Neuron (in vitro differentiated cells): ENCODE results near the gene CHST1.

ENCODE experiments used
- H2AFZ ChIP-seq: one replicate; pipeline ENCODE4 v1.6.1; 2013; ENCODE audit warnings: low read depth, mild to moderate bottlenecking, inconsistent platforms, low read length, moderate library complexity
- H3K27me3 ChIP-seq: one replicate; pipeline ENCODE4 v1.6.1; 2013; ENCODE audit warnings: low read length; ENCODE audit not compliant: insufficient read depth
- H3K36me3 ChIP-seq: one replicate; pipeline ENCODE4 v1.6.1; 2013; ENCODE audit warnings: low read length; ENCODE audit not compliant: insufficient read depth
- H3K4me1 ChIP-seq: one replicate; pipeline ENCODE4 v1.6.1; 2013; ENCODE audit warnings: low read length; ENCODE audit not compliant: insufficient read depth
- H3K4me3 ChIP-seq: 2 replicates; pipeline ENCODE4 v1.5.1; 2013; ENCODE audit warnings: mild to moderate bottlenecking, low read length, moderate library complexity
- H3K9me3 ChIP-seq: one replicate; pipeline ENCODE4 v1.6.1; 2013; ENCODE audit warnings: low read length

The CHST1 gene

DNA sequence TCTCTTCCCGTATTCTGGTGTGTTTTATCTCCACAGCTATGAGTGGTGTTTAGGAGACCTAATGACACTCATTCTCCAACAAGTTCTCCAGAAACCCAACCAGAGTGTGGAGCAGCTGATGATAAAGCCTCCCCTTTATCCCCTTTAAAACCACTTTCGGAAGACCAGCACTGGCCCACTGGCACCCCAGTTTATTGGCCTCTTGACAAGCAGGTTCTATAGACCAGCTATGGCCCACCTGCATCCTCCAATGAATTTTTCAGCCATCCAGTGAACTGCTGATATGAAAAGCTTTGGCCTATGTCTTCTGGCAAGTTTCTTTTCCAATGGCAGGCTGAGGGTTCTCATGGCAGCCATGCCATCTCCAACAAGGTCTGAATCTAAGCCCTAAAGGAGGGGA, 27.4 kb downstream of the CHST1 start:
- no peaks in the 10 kb centered on the region for H3K27me3 ChIP-seq
- no peaks in the 10 kb centered on the region for H3K9me3 ChIP-seq
- no peak overlapping the region for H2AFZ ChIP-seq
- no peaks in the 10 kb centered on the region for H3K4me1 ChIP-seq
- no peak overlapping the region for H3K4me3 ChIP-seq
- no peaks in the 10 kb centered on the region for H3K36me3 ChIP-seq

DNA sequence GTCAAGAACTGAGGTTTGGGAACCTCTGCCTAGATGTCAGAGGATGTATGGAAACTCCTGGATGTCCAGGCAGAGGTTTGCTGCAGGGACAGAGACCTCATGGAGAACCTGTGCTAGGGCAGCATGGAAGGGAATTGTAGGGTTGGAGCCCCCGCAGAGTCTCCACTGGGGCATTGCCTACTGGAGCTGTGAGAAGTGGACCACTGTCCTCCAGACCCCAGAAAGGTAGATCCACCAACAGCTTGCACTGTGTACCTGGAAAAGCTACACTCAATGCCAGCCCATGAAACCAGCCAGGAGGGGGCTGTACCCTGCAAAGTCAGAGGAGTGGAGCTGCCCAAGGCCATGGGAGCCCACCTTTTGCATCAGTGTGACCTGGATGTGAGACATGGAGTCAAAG, 29.5 kb downstream of the CHST1 start:
- H3K4me3 ChIP-seq = no peak overlapping the region
- no peaks in the 10 kb centered on the region for H3K9me3 ChIP-seq
- no peaks in the 10 kb centered on the region for H3K4me1 ChIP-seq
- H2AFZ ChIP-seq = no peak overlapping the region
- H3K36me3 ChIP-seq = no peaks in the 10 kb centered on the region
- no peaks in the 10 kb centered on the region for H3K27me3 ChIP-seq

DNA sequence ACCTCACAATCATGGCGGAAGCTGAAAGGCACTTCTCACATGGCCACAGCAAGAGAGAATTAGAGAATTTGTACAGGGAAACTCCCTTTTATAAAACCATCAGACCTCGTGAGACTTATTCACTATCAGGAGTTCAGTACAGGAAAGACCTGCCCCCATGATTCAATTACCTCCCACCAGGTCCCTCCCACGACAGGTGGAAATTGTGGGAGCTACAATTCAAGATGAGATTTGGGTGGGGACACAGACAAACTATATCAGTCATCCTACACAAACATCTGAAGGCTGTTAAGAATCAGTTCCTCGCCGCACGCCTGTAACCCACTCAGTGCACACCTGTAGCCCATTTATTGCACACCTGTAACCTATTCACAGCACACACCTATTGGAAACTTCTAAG, 39.8 kb downstream of the CHST1 start:
- no peak overlapping the region for H2AFZ ChIP-seq
- H3K4me3 ChIP-seq = no peak overlapping the region
- H3K9me3 ChIP-seq = no peaks in the 10 kb centered on the region
- H3K36me3 ChIP-seq = no peaks in the 10 kb centered on the region
- no peaks in the 10 kb centered on the region for H3K4me1 ChIP-seq
- H3K27me3 ChIP-seq = no peaks in the 10 kb centered on the region

DNA sequence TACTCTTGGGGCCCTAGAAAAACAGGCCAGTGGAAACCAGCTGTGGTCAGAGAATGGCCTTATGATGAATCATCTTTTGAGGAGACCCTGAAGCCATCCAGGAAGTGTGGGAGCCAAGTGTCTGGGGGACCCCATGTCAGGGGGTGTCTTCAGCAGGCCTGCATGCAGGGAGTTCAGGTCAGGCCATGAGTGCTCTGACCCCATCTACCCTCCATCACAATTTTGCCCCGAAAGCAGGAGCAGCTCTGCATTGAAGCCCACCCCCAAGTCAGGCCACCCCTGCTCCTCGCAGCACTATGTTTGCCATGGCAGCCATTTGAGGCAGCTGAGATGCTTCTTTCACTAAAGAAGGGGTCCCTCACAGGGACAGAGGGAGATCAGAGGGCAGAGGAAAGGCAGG, 41.3 kb downstream of the CHST1 start:
- Histone ChIP-seq H3K4me1 (no peaks in the 10 kb centered on the region), H3K27me3 (no peaks in the 10 kb centered on the region), H3K4me3 (no peak overlapping the region), H2AFZ (no peak overlapping the region), H3K9me3 (no peaks in the 10 kb centered on the region), H3K36me3 (no peaks in the 10 kb centered on the region)

DNA sequence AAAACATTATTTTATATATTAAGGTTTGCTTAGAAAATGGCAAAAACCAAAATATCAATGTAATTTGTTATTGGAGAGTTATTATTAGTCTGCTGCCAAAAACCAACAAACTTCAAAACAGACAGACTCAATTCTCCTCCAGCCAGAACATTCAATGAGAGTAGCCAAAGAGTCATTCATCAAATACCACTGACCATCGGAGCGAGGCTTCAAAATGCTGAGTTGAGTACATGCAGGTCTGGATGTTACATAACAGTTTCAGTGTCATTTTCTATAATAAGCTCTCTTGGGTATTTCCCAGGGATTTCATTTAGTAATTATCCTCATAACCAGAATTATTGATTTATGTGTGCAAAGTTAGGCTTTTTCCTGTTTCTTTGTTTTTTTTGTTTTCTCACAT, 42.6 kb downstream of the CHST1 start:
- H3K27me3 ChIP-seq = no peaks in the 10 kb centered on the region
- H3K36me3 ChIP-seq = no peaks in the 10 kb centered on the region

DNA sequence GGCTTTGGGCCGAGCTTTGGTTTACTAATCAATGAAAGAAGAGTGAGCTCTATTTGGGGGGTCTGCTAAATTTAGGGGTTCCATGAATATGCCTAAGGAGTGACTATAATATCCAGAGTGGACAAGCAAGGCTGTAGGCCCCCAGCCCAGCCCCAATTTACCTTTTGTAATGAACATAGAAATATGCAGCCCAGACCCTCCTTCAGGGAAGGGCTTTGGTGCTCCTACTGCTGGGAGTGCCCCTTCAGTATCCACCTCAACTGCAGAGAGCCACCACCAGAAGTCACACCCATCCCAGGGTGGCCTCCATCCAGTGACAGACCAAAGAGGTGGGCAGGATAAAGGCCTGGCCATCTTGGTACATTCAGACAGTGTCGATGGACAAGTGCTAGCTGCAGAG, 43.1 kb downstream of the CHST1 start:
- Histone ChIP-seq H3K9me3 (no peaks in the 10 kb centered on the region), H2AFZ (no peak overlapping the region), H3K36me3 (no peaks in the 10 kb centered on the region), H3K27me3 (no peaks in the 10 kb centered on the region), H3K4me3 (no peak overlapping the region), H3K4me1 (no peaks in the 10 kb centered on the region)

More for the DNA sequence above, 42.6 kb downstream of the CHST1 start:
- Histone ChIP-seq H3K4me1 (no peaks in the 10 kb centered on the region), H2AFZ (no peak overlapping the region), H3K9me3 (no peaks in the 10 kb centered on the region), H3K4me3 (no peak overlapping the region)

DNA sequence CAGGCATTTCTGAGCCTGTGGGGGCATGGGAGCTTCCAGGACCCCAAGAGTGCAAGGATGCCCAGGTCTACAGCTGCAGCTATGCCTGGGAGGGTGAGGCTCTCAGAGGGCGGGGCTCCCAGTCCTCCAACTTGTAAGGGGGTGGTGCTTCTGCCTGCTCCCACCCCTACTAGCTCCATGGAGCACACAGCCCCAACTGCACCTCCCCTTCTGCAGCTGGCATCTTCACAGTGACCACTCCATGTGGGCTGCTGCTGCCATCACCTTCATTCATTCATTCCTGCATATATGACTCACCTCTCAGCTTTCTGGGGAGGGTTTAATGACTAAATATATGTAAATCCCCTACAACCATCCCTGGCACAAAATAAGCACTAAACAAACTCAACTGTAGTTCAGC, 43.8 kb downstream of the CHST1 start:
- no peaks in the 10 kb centered on the region for H3K27me3 ChIP-seq
- no peak overlapping the region for H3K4me3 ChIP-seq
- no peaks in the 10 kb centered on the region for H3K36me3 ChIP-seq
- H2AFZ ChIP-seq = no peak overlapping the region
- no peaks in the 10 kb centered on the region for H3K9me3 ChIP-seq
- H3K4me1 ChIP-seq = no peaks in the 10 kb centered on the region

DNA sequence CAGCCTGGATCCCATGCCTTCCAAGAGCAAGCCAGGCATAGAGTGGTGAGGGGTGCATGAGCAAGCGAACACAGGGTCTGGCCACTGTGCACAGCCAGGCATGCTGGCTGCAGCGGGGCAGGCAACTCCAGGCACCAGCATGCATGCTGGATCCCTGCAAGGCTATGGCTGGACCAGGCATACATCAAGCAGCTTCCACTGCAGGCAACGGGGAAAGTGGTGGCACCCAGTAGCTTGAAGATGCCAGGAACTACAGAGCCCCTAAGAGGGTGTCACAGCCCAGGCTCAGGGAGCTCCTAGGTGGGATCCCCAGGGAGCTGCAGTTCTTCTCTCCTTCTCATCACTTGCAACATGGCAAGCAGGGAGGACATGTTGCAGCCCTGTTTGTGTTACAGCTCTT, 45.2 kb downstream of the CHST1 start:
- H3K4me3 ChIP-seq = no peak overlapping the region
- no peaks in the 10 kb centered on the region for H3K36me3 ChIP-seq
- H3K4me1 ChIP-seq = no peaks in the 10 kb centered on the region
- H3K9me3 ChIP-seq = no peaks in the 10 kb centered on the region
- no peaks in the 10 kb centered on the region for H3K27me3 ChIP-seq
- no peak overlapping the region for H2AFZ ChIP-seq

DNA sequence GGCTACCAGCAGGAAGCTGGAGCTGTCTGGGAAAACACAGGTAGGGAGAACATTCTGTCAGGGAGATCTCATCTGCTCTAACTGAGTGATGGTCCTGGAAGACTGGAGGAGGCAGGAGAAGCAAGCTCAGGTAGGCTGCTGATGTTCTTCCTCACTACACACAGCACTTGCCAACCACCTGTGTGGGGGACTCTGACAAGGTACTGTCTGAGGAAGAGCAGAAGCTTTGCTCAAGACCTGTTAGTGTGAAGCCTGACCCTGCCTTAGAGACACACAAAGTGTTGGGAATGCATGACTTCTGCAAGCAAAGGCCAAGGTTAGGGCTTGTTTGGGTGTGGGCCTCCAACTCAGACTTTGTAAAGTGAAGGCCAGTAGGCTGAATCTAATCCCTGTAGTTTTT, 46.5 kb downstream of the CHST1 start:
- Histone ChIP-seq H3K36me3 (no peaks in the 10 kb centered on the region), H3K27me3 (no peaks in the 10 kb centered on the region)

DNA sequence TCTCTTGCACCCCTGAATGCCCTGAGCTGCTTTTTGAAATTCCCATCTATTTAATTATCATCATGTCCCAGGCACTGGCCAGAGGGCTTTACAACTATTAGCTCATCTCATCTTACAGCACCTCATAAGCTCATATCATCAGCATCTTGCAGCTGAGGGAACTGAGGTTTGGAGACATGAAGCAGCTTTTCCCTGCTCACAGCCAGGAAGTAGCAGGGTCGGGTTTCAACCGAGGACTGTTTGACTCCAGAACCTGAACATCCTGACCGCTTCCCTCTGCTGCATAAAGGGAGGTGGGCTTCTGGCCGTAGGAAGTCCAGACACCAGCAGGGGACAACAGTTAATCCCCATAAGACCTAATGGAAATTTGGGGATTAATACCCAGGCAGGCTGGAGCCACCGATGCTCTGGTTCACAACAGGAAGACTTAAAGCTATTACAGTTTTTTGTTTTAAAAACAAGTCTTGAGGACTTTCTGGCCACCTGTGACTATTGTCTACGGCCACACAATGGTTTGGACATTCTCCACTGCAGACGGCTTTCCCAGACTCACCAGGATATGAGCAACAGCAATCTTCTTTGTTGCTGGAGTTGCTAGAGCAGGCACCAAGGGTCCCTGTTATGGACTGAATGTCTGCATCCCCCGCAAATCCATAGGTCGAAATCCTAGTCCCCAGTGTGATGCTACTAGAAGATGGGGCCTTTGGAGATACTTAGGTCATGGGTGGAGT, 47.4 kb downstream of the CHST1 start:
- no peak overlapping the region for H2AFZ ChIP-seq
- no peaks in the 10 kb centered on the region for H3K9me3 ChIP-seq
- no peaks in the 10 kb centered on the region for H3K36me3 ChIP-seq
- no peaks in the 10 kb centered on the region for H3K27me3 ChIP-seq
- no peak overlapping the region for H3K4me3 ChIP-seq
- no peaks in the 10 kb centered on the region for H3K4me1 ChIP-seq

More for the DNA sequence above, 46.5 kb downstream of the CHST1 start:
- no peaks in the 10 kb centered on the region for H3K4me1 ChIP-seq
- H2AFZ ChIP-seq = no peak overlapping the region
- H3K9me3 ChIP-seq = no peaks in the 10 kb centered on the region
- no peak overlapping the region for H3K4me3 ChIP-seq

DNA sequence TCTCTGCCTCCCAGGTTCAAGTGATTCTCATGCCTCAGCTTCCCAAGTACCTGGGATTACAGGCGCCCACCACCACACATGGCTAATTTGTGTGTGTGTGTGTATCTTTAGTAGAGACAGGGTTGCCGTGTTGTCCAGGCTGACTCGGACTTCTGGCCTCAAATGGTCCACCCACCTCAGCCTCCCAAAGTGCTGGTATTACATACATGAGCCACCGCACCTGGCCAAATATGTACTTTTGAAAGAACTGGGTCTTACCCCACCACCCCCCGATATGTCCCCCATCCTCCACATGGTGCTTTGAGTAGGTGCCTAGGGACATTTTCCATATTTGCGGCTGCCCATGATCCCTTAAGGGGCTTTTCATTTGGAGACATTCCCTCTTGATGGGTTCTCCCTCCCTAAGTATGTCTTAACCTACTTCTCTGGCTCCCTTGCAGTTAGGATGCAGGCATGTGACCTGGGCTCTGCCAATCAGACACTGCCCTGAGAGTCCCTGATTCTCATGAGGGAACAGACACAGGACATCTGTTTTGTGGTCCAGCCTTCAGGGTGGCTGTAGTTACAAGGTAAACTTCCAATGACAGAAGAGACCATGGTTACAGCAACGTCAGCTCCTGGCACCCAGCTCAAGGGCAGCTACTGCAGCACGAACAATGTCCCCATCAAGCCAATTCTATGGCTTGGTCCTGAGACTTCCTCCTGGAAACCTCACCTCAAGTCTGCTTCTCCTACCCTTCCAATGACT, 48.4 kb downstream of the CHST1 start:
- Histone ChIP-seq H2AFZ (no peak overlapping the region), H3K27me3 (no peaks in the 10 kb centered on the region), H3K36me3 (no peaks in the 10 kb centered on the region), H3K4me3 (no peak overlapping the region), H3K4me1 (no peaks in the 10 kb centered on the region), H3K9me3 (no peaks in the 10 kb centered on the region)

DNA sequence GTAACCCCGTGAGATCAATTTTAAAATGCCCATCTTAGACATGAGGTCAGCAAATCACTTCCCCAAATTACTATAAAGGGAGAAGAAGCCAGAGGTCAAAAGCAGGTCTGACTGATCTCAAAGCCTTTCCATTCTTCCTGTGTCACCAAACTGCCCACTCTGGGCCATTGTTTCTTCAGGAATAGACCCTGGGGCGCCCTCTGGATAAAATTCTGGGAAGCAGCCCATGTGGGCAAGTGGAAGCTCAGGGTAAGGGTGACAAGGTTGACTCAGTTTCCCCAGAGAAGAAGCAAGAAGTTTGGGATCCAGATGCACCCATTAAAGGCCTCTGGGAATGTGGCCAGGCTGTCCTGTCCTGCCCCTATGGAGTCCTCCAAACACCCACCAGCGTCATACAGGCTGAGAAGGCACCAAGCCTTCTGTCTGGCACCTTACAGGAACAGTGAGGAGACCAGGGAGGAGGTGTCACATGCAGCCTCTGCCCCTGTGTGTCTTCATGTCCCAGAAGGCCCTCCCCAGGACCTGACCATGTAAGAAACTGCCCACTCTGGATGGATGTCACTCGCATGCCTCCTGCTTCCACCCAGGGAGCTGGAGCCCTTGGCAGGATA, 50.1 kb downstream of the CHST1 start:
- H2AFZ ChIP-seq = no peak overlapping the region
- H3K36me3 ChIP-seq = no peaks in the 10 kb centered on the region
- H3K9me3 ChIP-seq = no peaks in the 10 kb centered on the region
- H3K4me1 ChIP-seq = no peaks in the 10 kb centered on the region
- H3K4me3 ChIP-seq = no peak overlapping the region
- no peaks in the 10 kb centered on the region for H3K27me3 ChIP-seq

DNA sequence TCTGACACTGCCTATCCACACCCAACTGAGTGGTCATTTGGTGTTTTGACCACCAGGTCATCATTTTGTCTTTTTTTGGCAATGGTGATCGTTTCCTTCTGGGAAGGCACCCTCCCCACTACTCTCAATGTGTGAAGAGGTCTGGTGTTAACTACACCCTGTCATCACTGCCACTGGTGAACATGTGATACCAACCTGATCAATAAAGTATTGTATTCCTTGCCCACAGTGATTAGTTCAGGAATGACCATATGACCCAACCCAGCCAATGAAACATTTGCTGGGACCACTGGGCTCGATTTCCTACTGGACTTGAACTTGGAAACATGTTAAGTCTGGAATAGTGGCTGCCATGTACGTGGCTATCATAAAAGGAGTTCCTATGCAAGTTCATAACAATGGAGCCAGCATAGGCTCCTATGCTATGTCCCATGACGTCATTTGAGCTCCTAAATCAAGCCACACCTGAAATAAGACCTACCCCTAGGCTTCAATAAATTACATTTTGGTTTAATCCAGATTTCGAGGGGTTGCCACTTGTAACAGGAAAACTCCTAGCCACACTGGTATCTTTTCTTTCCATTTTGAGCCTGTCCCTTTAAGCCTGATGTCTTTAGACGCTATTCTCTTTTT, 51.1 kb downstream of the CHST1 start:
- H3K27me3 ChIP-seq = no peaks in the 10 kb centered on the region
- H3K4me3 ChIP-seq = no peak overlapping the region
- H3K9me3 ChIP-seq = no peaks in the 10 kb centered on the region
- H2AFZ ChIP-seq = no peak overlapping the region
- no peaks in the 10 kb centered on the region for H3K4me1 ChIP-seq
- no peaks in the 10 kb centered on the region for H3K36me3 ChIP-seq
